ENCODE results near the gene CARNS1. TPM values are rescaled to one million over a fixed set of nuclear protein-coding genes. Genes with fewer than 3 reads are reported as not detected.

CARNS1 gene
- total RNA-seq, 1 donor from 2014 or later, result 0.29 TPM

DNA sequence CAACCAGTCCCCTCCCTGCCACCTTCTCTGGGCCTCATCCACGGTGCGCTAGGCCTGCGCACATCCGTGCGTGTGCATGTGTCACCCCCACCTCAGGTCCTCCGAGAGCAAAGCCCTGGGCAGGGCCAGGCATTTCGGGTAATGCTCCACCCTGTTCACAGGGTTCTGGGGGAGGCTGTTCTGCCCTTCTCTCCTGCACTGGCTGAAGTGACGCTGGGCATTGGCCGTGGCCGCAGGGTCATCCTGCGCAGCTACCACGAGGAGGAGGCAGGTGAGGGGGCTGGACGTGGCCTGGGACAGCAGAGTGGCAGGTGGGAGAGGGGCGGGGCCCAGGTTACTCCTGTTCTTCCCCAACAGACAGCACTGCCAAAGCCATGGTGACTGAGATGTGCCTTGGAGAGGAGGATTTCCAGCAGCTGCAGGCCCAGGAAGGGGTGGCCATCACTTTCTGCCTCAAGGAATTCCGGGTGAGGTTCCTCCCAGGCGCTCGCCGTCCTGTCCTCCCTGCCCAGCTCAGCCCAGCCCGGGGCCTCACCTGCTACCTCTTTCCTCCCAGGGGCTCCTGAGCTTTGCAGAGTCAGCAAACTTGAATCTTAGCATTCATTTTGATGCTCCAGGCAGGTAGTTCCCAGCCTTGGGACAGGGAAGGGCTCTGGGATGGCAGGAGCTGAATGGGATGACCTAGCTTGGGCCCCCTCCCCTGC is 19.8 kb upstream of the CARNS1 start:
- Mint-ChIP-seq H3K36me3 (ENCODE audit: insufficient read depth) (peaks cover 7% of the 10 kb centered on the region), H3K27ac (no peak overlapping the region), H3K4me1 (ENCODE audit: low read depth) (peaks cover 16% of the 10 kb centered on the region), H3K4me3 (ENCODE audit: low read depth) (no peak overlapping the region), H3K9me3 (ENCODE audit: low read depth) (no peaks in the 10 kb centered on the region), H3K27me3 (no peaks in the 10 kb centered on the region)
- no peak for DNase-seq (ENCODE audit: low spot score, unreplicated experiment)
- TF ChIP-seq, protein P1, sequence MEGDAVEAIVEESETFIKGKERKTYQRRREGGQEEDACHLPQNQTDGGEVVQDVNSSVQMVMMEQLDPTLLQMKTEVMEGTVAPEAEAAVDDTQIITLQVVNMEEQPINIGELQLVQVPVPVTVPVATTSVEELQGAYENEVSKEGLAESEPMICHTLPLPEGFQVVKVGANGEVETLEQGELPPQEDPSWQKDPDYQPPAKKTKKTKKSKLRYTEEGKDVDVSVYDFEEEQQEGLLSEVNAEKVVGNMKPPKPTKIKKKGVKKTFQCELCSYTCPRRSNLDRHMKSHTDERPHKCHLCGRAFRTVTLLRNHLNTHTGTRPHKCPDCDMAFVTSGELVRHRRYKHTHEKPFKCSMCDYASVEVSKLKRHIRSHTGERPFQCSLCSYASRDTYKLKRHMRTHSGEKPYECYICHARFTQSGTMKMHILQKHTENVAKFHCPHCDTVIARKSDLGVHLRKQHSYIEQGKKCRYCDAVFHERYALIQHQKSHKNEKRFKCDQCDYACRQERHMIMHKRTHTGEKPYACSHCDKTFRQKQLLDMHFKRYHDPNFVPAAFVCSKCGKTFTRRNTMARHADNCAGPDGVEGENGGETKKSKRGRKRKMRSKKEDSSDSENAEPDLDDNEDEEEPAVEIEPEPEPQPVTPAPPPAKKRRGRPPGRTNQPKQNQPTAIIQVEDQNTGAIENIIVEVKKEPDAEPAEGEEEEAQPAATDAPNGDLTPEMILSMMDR (IDR thresholded peaks at IDR 0.05; ENCODE audit: unreplicated experiment), result no peak

DNA sequence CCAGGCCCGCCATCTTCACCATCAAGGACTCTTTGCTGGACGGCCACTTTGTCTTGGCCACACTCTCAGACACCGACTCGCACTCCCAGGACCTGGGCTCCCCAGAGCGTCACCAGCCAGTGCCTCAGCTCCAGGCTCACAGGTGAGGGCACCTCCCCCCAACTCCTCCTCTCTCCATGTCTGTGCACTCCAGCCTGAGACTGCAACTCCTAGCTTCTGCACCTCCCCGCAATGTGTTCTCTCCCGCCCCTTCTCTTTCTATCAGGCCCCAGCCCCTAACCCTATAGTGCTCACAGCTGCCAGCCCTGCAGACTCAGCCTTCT is 19.3 kb upstream of the CARNS1 start:
- TF ChIP-seq, protein P1 (IDR thresholded peaks at IDR 0.05; ENCODE audit: unreplicated experiment), result no peak
- no peaks in the 10 kb centered on the region for H3K9me3 Mint-ChIP-seq (ENCODE audit: low read depth)
- no peak overlapping the region for H3K4me3 Mint-ChIP-seq (ENCODE audit: low read depth)
- peaks cover 14% of the 10 kb centered on the region for H3K4me1 Mint-ChIP-seq (ENCODE audit: low read depth)
- H3K27me3 Mint-ChIP-seq, result no peaks in the 10 kb centered on the region
- H3K27ac Mint-ChIP-seq, result no peak overlapping the region
- peaks cover 7% of the 10 kb centered on the region for H3K36me3 Mint-ChIP-seq (ENCODE audit: insufficient read depth)
- no peak for DNase-seq (ENCODE audit: low spot score, unreplicated experiment)

DNA sequence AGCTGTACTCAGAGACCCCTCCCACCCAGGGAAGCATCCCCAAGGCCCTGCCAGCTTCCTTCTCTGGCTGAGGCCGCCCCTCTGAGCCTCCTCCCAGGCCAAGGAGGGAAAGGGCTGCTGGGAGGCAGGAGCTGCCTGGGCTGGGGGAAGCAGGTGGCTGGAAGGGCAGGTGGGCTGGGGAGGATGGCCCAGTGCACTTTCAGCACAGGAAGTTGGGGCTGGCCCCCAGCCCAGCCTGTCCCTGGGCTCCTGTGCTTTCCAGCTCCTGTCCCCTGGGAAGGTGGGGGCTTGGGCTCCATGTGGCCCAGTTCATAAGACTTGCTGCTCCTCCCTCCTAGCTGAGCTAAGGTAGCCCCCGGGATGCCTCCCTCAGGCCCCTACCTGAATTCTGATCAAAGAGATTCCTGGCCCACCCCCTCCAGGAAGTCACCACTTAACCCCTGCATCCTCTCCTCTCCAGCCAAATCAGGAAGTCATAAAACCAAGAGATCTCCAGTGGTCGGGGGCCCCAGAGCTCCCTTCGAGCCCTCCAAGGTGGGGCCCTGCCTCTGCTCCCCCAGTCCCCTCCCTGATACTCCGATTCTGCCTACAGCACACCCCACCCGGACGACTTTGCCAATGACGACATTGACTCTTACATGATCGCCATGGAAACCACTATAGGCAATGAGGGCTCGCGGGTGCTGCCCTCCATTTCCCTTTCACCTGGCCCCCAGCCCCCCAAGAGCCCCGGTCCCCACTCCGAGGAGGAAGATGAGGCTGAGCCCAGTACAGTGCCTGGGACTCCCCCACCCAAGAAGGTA is 18.7 kb upstream of the CARNS1 start:
- Mint-ChIP-seq H3K27ac (no peak overlapping the region), H3K9me3 (ENCODE audit: low read depth) (no peaks in the 10 kb centered on the region), H3K36me3 (ENCODE audit: insufficient read depth) (peaks cover 7% of the 10 kb centered on the region), H3K27me3 (no peaks in the 10 kb centered on the region), H3K4me3 (ENCODE audit: low read depth) (no peak overlapping the region), H3K4me1 (ENCODE audit: low read depth) (peaks cover 12% of the 10 kb centered on the region)
- TF ChIP-seq, protein P1 (IDR thresholded peaks at IDR 0.05; ENCODE audit: unreplicated experiment), result no peak
- no peak for DNase-seq (ENCODE audit: low spot score, unreplicated experiment)

DNA sequence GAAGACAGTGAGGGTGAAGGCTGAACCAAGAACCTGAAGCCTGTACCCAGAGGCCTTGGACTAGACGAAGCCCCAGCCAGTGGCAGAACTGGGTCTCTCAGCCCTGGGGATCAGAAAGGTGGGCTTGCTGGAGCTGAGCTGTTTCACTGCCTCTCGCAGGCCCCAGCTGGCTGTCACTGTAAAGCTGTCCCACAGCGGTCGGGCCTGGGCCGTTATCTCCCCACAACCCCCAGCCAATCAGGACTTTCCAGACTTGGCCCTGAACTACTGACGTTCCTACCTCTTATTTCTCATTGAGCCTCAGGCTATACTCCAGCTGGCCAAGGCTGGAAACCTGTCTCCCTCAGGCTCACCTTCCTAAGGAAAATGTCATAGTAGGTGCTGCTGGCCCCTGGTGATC is 17.9 kb upstream of the CARNS1 start:
- no peaks in the 10 kb centered on the region for H3K9me3 Mint-ChIP-seq (ENCODE audit: low read depth)
- peaks cover 7% of the 10 kb centered on the region for H3K36me3 Mint-ChIP-seq (ENCODE audit: insufficient read depth)
- H3K4me3 Mint-ChIP-seq (ENCODE audit: low read depth), result no peak overlapping the region
- TF ChIP-seq, protein P1 (IDR thresholded peaks at IDR 0.05; ENCODE audit: unreplicated experiment), result no peak
- no peaks in the 10 kb centered on the region for H3K27me3 Mint-ChIP-seq
- peaks cover 8% of the 10 kb centered on the region for H3K4me1 Mint-ChIP-seq (ENCODE audit: low read depth)
- H3K27ac Mint-ChIP-seq, result no peak overlapping the region
- DNase-seq (ENCODE audit: low spot score, unreplicated experiment), result no peak

DNA sequence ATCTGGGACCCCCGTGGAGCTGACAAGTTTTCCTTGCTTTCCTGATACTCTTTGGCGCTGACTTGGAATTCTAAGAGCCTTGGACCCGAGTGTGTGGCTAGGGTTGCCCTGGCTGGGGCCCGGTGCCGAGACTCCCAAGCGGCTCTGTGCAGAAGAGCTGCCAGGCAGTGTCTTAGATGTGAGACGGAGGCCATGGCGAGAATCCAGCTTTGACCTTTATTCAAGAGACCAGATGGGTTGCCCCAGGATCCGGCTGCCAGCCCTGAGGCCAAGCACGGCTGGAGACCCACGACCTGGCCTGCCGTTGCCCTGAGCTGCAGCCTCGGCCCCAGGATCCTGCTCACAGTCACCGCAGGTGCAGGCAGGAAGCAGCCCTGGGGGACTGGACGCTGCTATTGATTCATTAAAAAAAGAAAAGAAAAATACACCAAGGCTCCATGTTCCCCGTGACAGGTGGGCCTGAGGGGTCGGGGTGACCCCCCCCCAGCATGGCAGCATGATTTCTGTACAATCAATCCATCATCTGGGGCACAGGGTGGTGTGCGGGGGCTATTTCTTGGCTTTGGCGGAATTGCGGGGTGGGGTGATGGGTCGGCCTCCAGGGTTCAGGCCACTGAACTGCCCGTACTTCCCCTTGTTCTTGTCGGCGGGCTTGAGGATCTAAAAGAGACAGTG is 17.4 kb upstream of the CARNS1 start:
- H3K36me3 Mint-ChIP-seq (ENCODE audit: insufficient read depth), result peaks cover 7% of the 10 kb centered on the region
- no peak for DNase-seq (ENCODE audit: low spot score, unreplicated experiment)
- H3K27ac Mint-ChIP-seq, result no peak overlapping the region
- no peaks in the 10 kb centered on the region for H3K27me3 Mint-ChIP-seq
- peaks cover 6% of the 10 kb centered on the region for H3K4me1 Mint-ChIP-seq (ENCODE audit: low read depth)
- no peaks in the 10 kb centered on the region for H3K9me3 Mint-ChIP-seq (ENCODE audit: low read depth)
- no peak overlapping the region for H3K4me3 Mint-ChIP-seq (ENCODE audit: low read depth)
- TF ChIP-seq, protein P1 (IDR thresholded peaks at IDR 0.05; ENCODE audit: unreplicated experiment), result no peak
